ENCODE results near the gene PREX1. TPM values are rescaled to one million over a fixed set of nuclear protein-coding genes. Genes with fewer than 3 reads are reported as not detected.
A peak's percentile ranks its signal among the peaks of the same experiment; 100 is the strongest.

Gene PREX1
- total RNA-seq, 1 donor, result 14.1 TPM

GRCh38 chr20:48723308-48724264 lies 104.2 kb downstream of the PREX1 start:
- H3K4me3 ChIP-seq (ENCODE audit: insufficient read depth, low read length), result no peak overlapping the region
- TF ChIP-seq CTCF (IDR thresholded peaks at IDR 0.05; ENCODE audit: extremely low read depth, low read depth, low read length), result peak; percentile 15
- no peaks in the 10 kb centered on the region for H3K9me3 ChIP-seq (ENCODE audit: low read depth, low read length)
- H3K27ac ChIP-seq (ENCODE audit: low read depth, low read length), result peak overlapping the region; percentile 86
- H3K4me2 ChIP-seq (ENCODE audit: insufficient read depth, low read length), result peak overlapping the region; percentile 60
- peaks cover 2% of the 10 kb centered on the region for H4K20me1 ChIP-seq (ENCODE audit: insufficient read depth, low read length)
- H3K79me2 ChIP-seq (ENCODE audit: insufficient read depth, low read length), result no peaks in the 10 kb centered on the region
- H3K27me3 ChIP-seq (ENCODE audit: insufficient read depth, low read length), result no peaks in the 10 kb centered on the region
- peak overlapping the region; percentile 67 for H2AFZ ChIP-seq (ENCODE audit: low read length)
- H3K4me1 ChIP-seq (ENCODE audit: insufficient read depth, low read length), result peaks cover 30% of the 10 kb centered on the region
- H3K36me3 ChIP-seq (ENCODE audit: insufficient read depth, low read length), result no peaks in the 10 kb centered on the region
- DNase-seq (ENCODE audit: insufficient read length, low spot score, missing footprints), result no peak

DNA sequence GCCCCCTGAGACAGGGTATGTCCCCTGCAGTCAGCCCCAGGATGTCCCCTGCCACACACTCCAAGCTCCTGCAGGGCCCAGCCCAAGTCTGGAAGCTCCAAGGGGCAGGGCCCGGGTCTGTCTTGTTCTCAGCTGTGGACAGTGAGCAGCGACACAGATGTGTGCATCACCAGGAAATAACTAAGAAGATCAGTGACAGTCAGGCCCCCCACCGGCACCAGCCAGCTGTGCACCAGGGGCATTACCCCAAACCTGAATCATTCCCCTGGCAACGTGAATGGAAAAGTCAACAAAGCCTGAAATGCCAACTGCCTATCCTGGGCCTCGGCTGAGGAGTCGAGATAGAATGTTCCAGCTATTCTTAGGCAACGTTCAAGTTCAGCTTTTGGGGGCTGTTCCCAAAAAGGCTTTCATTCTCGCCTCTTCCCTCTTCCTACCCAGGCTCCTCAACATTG lies 105.0 kb downstream of the PREX1 start:
- Histone ChIP-seq H2AFZ (ENCODE audit: low read length) (peak overlapping the region; percentile 33), H3K27ac (ENCODE audit: low read depth, low read length) (peak overlapping the region; percentile 86), H3K9me3 (ENCODE audit: low read depth, low read length) (no peaks in the 10 kb centered on the region), H4K20me1 (ENCODE audit: insufficient read depth, low read length) (peaks cover 2% of the 10 kb centered on the region), H3K27me3 (ENCODE audit: insufficient read depth, low read length) (no peaks in the 10 kb centered on the region), H3K79me2 (ENCODE audit: insufficient read depth, low read length) (no peaks in the 10 kb centered on the region), H3K4me3 (ENCODE audit: insufficient read depth, low read length) (no peak overlapping the region), H3K4me1 (ENCODE audit: insufficient read depth, low read length) (peaks cover 30% of the 10 kb centered on the region), H3K4me2 (ENCODE audit: insufficient read depth, low read length) (peak overlapping the region; percentile 60), H3K36me3 (ENCODE audit: insufficient read depth, low read length) (no peaks in the 10 kb centered on the region)
- DNase-seq (ENCODE audit: insufficient read length, low spot score, missing footprints), result peak; percentile 91
- TF ChIP-seq CTCF (IDR thresholded peaks at IDR 0.05; ENCODE audit: extremely low read depth, low read depth, low read length), result no peak

GRCh38 chr20:48722002-48722731 lies 105.6 kb downstream of the PREX1 start:
- no peaks in the 10 kb centered on the region for H3K9me3 ChIP-seq (ENCODE audit: low read depth, low read length)
- no peak for TF ChIP-seq CTCF (IDR thresholded peaks at IDR 0.05; ENCODE audit: extremely low read depth, low read depth, low read length)
- peak overlapping the region; percentile 86 for H3K27ac ChIP-seq (ENCODE audit: low read depth, low read length)
- peaks cover 2% of the 10 kb centered on the region for H4K20me1 ChIP-seq (ENCODE audit: insufficient read depth, low read length)
- H2AFZ ChIP-seq (ENCODE audit: low read length), result peak overlapping the region; percentile 69
- H3K4me2 ChIP-seq (ENCODE audit: insufficient read depth, low read length), result peak overlapping the region; percentile 60
- no peaks in the 10 kb centered on the region for H3K27me3 ChIP-seq (ENCODE audit: insufficient read depth, low read length)
- no peak for DNase-seq (ENCODE audit: insufficient read length, low spot score, missing footprints)
- H3K36me3 ChIP-seq (ENCODE audit: insufficient read depth, low read length), result no peaks in the 10 kb centered on the region
- no peak overlapping the region for H3K4me3 ChIP-seq (ENCODE audit: insufficient read depth, low read length)
- no peaks in the 10 kb centered on the region for H3K79me2 ChIP-seq (ENCODE audit: insufficient read depth, low read length)
- H3K4me1 ChIP-seq (ENCODE audit: insufficient read depth, low read length), result peaks cover 30% of the 10 kb centered on the region

All from osteoblast (primary cell).